Measurements from ENCODE around the gene SNAPC4.
A peak's percentile ranks its signal among the peaks of the same experiment; 100 is the strongest.
"Not testable (repeated sequence)": the region's sequence is repeated elsewhere in the genome, so short reads cannot be mapped to it uniquely, and the experiment has no call there.

SNAPC4 gene

GRCh38 chr9:136405904-136406303 lies 5.9 kb upstream of the SNAPC4 start:
- DNase-seq: not testable (repeated sequence)

- no peak for DNase-seq
Measured at GRCh38 chr9:136405481-136405880, 5.5 kb upstream of the SNAPC4 start.

GRCh38 chr9:136404801-136405136 lies 4.8 kb upstream of the SNAPC4 start:
- DNase-seq: no peak

- DNase-seq: no peak
Measured at GRCh38 chr9:136403915-136404800, 4.2 kb upstream of the SNAPC4 start.

- no peak for DNase-seq
Measured at GRCh38 chr9:136403538-136403914, 3.6 kb upstream of the SNAPC4 start.

- DNase-seq: no peak
Measured at GRCh38 chr9:136402067-136402466, 2.1 kb upstream of the SNAPC4 start.

- DNase-seq: no peak
Measured at GRCh38 chr9:136401173-136401922, 1.4 kb upstream of the SNAPC4 start.

- peak in 1 of 2 experiments; percentile 5 for DNase-seq
Measured at GRCh38 chr9:136399176-136400037, 563 bp downstream of the SNAPC4 start.

GRCh38 chr9:136398286-136398685 lies 1.7 kb downstream of the SNAPC4 start:
- DNase-seq: no peak

GRCh38 chr9:136397643-136398042 lies 2.3 kb downstream of the SNAPC4 start:
- DNase-seq: no peak

GRCh38 chr9:136396219-136396515 lies 3.8 kb downstream of the SNAPC4 start:
- no peak for DNase-seq

- no peak for DNase-seq
Measured at GRCh38 chr9:136395345-136396218, 4.4 kb downstream of the SNAPC4 start.

- no peak for DNase-seq
Measured at GRCh38 chr9:136395020-136395340, 5.0 kb downstream of the SNAPC4 start.

- DNase-seq: no peak
Measured at GRCh38 chr9:136394312-136395019, 5.5 kb downstream of the SNAPC4 start.

GRCh38 chr9:136393531-136393930 lies 6.4 kb downstream of the SNAPC4 start:
- no peak for DNase-seq

GRCh38 chr9:136392538-136393449 lies 7.2 kb downstream of the SNAPC4 start:
- DNase-seq: no peak

GRCh38 chr9:136391737-136392537 lies 8.0 kb downstream of the SNAPC4 start:
- no peak for DNase-seq

GRCh38 chr9:136389396-136389795 lies 10.6 kb downstream of the SNAPC4 start:
- DNase-seq: no peak

- DNase-seq: no peak
Measured at GRCh38 chr9:136387217-136387616, 12.8 kb downstream of the SNAPC4 start.

- no peak for DNase-seq
Measured at GRCh38 chr9:136386018-136386417, 14.0 kb downstream of the SNAPC4 start.
